ENCODE measurements around the gene LDHD. TPM values are rescaled to one million over a fixed set of nuclear protein-coding genes. Genes with fewer than 3 reads are reported as not detected.

Gene LDHD
- total and polyA plus RNA-seq, 2 of the 13 experiments (the other 11 are each of a cell fraction or from before 2014, with no cell fraction given): 9.1 to 9.8 TPM

DNA sequence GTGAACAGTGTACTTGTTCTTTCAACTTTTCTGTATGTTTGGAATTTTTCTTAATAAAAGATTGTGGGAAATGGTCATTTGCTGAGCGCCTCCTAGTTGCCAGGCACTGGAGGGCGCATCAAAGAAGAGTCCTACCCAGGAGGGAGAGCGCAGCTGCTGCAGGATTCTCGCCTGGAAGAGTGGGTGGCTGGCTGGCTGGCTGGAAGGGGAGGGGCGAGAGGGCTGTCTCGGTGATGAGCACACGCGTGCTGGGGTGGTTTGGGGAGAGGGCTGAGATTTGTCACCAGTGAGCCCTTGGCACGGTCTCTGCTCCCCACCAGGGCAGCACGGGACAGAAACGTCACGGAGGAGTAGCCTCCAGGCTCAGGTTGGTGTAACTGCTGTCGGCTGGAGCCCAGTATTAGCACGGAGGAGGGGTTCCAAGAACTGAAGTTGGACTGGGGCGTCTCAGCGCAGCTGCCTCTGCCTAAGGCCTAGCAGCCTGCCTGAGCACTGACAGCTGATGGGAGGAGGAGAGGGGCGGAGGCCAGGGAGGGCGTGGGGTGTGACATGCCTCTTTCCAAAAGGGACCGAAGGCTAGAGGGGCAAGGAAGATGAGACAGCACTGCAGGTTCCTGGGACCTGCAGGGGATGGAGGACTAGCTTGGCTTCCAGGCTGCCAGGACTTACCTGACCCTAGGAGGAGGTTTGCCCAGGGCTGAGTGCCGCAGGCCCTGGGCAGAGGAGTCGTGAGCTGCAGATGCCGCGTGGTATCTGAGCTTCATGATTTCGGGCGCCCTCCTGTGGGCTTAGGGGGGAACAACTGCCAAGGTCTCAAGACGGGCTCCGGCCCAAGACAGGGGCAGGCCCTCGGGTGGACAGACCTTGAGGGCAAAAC, 5.7 kb downstream of the LDHD start (continued):
- TF ChIP-seq, protein P1, sequence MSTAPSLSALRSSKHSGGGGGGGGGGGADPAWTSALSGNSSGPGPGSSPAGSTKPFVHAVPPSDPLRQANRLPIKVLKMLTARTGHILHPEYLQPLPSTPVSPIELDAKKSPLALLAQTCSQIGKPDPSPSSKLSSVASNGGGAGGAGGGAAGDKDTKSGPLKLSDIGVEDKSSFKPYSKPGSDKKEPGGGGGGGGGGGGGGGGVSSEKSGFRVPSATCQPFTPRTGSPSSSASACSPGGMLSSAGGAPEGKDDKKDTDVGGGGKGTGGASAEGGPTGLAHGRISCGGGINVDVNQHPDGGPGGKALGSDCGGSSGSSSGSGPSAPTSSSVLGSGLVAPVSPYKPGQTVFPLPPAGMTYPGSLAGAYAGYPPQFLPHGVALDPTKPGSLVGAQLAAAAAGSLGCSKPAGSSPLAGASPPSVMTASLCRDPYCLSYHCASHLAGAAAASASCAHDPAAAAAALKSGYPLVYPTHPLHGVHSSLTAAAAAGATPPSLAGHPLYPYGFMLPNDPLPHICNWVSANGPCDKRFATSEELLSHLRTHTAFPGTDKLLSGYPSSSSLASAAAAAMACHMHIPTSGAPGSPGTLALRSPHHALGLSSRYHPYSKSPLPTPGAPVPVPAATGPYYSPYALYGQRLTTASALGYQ (CRISPR knock-in tag; IDR thresholded peaks at IDR 0.05): no peak
- TF ChIP-seq SCMH1 (CRISPR knock-in tag; IDR thresholded peaks at IDR 0.05; ENCODE audit: borderline replicate concordance) (no peak), SP2 (CRISPR knock-in tag; IDR thresholded peaks at IDR 0.05) (no peak), ASH2L (IDR thresholded peaks at IDR 0.05; ENCODE audit: insufficient read length, low read depth, low read length) (no peak), ZNF224 (CRISPR knock-in tag; IDR thresholded peaks at IDR 0.05) (no peak), SSRP1 (CRISPR knock-in tag; IDR thresholded peaks at IDR 0.05) (peak; percentile 88), RBAK (CRISPR knock-in tag; IDR thresholded peaks at IDR 0.05) (no peak), THYN1 (CRISPR knock-in tag; IDR thresholded peaks at IDR 0.05; ENCODE audit: borderline replicate concordance, low read depth) (no peak), ZNF333 (CRISPR knock-in tag; IDR thresholded peaks at IDR 0.05; ENCODE audit: borderline replicate concordance) (no peak; the same call in none of the 2 replicates), ZNF335 (CRISPR knock-in tag; IDR thresholded peaks at IDR 0.05) (0 out of 2 replicates have a peak, but pooled peaks have one; percentile 46)
- TF ChIP-seq, protein P2, sequence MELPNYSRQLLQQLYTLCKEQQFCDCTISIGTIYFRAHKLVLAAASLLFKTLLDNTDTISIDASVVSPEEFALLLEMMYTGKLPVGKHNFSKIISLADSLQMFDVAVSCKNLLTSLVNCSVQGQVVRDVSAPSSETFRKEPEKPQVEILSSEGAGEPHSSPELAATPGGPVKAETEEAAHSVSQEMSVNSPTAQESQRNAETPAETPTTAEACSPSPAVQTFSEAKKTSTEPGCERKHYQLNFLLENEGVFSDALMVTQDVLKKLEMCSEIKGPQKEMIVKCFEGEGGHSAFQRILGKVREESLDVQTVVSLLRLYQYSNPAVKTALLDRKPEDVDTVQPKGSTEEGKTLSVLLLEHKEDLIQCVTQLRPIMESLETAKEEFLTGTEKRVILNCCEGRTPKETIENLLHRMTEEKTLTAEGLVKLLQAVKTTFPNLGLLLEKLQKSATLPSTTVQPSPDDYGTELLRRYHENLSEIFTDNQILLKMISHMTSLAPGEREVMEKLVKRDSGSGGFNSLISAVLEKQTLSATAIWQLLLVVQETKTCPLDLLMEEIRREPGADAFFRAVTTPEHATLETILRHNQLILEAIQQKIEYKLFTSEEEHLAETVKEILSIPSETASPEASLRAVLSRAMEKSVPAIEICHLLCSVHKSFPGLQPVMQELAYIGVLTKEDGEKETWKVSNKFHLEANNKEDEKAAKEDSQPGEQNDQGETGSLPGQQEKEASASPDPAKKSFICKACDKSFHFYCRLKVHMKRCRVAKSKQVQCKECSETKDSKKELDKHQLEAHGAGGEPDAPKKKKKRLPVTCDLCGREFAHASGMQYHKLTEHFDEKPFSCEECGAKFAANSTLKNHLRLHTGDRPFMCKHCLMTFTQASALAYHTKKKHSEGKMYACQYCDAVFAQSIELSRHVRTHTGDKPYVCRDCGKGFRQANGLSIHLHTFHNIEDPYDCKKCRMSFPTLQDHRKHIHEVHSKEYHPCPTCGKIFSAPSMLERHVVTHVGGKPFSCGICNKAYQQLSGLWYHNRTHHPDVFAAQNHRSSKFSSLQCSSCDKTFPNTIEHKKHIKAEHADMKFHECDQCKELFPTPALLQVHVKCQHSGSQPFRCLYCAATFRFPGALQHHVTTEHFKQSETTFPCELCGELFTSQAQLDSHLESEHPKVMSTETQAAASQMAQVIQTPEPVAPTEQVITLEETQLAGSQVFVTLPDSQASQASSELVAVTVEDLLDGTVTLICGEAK (IDR thresholded peaks at IDR 0.05): no peak
- TF ChIP-seq, protein P2 (CRISPR knock-in tag; IDR thresholded peaks at IDR 0.05): peak; percentile 72; the same call in 1 of the 2 replicates
- TF ChIP-seq, protein P3, sequence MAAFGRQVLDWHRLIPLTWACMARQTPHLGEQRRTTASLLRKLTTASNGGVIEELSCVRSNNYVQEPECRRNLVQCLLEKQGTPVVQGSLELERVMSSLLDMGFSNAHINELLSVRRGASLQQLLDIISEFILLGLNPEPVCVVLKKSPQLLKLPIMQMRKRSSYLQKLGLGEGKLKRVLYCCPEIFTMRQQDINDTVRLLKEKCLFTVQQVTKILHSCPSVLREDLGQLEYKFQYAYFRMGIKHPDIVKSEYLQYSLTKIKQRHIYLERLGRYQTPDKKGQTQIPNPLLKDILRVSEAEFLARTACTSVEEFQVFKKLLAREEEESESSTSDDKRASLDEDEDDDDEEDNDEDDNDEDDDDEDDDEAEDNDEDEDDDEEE (CRISPR knock-in tag; IDR thresholded peaks at IDR 0.05): peak; percentile 16; the same call in 1 of the 2 replicates
